NCI-H1436 treated with DMSO at 0.1 percent for 48 hours (cell line): Measurements from ENCODE around the gene CCDC69.
A peak's percentile ranks its signal among the peaks of the same experiment; 100 is the strongest.

ENCODE experiments used
- DNase-seq: peaks from one replicate; lab custom pipeline; 2025; lab: John Stamatoyannopoulos, UW

CCDC69 gene

DNA sequence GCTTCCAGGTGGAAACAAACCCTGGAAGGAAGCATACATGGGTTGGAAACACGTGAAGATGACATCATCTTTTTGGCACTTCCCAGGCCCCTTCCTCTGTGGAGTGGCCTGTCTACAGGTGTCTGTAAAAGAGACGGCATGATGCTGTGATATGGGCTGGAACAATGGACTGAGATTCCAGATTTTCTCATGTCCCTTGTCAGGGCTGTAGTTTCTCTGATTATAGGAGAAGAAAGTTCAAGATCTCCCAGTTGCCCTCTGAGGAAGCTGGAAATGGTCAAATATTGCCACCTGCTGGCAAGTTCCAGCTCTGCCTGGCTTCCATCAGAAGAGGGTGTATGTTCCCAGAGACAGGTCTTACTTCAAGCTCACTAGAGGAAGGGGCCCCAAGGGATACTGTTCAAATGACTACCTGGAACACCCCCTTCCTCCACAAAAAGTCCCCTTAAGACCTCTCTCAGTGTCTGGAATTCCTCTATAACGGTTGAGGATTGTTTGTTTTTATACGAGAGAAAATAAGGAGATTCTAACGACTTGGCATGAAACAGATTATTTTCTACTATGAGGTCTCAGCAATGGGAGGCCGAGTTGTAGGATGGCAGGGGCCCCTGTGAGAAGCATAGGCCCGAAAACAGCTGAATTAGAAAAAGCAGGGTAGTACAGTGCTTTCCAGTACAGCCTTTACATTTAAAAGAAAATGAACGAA is 59.1 kb downstream of the CCDC69 start:
- DNase-seq: peak; percentile 13

DNA sequence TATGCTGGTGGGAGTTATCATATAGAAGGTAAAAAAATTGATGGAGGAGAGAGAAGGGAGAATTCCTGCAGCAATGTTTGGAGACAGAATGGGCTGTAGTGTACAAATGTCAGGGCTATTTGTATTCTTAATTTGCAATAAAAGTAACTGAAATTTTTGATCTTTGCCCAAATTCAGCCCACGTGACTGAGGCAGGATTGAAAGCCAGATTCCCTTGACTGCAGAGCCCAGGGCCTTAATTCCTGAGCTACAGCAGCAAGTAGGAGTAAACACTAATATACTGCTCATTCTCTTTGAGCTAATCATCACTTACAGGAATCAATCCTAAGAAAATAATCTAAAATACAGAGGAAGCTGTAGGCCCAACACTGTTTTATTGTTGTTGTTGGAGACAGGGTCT is 61.1 kb downstream of the CCDC69 start:
- DNase-seq: no peak

DNA sequence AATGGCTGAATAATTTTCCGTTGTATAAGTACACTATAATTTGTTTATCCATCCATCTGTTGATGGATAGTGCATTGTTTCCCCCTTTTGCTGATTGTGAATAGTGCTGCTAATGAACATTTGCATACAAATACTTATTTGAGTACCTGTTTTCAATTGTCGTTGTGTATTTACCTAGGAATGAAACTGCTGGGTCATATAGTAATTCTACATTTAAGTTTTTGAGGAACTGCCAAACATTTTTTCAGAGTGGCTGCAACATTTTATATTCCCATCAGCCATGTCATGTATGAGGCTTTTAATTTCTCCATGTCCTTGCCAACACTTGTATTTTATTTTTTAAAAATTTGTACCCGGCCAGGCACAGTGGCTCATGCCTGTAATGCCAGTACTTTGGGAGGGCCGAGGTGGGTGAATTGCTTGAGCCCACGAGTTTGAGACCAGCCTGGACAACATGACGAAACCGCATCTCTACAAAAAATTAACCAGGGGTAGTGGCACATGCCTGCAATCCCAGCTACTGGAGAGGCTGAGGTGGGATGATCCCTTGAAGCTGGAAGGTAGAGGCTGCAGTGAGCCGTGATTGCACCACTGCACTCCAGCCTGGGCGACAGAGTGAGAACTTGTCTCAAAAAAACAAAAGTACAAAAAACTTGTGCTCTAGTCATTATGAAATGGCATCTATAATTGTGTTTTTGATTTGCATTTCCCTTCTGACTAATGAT is 64.1 kb downstream of the CCDC69 start:
- DNase-seq: no peak

DNA sequence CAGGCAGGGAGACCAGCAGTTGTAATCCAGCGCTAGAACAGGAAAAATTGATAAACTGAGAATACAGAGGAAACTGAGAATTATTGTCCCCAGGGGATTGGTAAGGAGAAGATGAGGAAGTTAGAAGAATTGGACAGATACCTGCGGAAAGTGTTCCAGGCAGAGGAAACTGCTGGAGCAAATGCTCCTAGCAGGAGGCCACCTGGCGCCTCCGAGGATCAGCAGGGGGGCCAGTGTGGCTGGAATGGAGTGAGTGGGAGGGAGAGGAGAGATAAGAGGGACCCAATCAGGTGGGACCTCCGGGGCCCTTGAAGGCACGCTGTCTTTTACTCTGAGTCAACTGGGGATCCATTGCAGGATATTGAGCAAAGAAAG is 65.6 kb downstream of the CCDC69 start:
- DNase-seq: no peak

DNA sequence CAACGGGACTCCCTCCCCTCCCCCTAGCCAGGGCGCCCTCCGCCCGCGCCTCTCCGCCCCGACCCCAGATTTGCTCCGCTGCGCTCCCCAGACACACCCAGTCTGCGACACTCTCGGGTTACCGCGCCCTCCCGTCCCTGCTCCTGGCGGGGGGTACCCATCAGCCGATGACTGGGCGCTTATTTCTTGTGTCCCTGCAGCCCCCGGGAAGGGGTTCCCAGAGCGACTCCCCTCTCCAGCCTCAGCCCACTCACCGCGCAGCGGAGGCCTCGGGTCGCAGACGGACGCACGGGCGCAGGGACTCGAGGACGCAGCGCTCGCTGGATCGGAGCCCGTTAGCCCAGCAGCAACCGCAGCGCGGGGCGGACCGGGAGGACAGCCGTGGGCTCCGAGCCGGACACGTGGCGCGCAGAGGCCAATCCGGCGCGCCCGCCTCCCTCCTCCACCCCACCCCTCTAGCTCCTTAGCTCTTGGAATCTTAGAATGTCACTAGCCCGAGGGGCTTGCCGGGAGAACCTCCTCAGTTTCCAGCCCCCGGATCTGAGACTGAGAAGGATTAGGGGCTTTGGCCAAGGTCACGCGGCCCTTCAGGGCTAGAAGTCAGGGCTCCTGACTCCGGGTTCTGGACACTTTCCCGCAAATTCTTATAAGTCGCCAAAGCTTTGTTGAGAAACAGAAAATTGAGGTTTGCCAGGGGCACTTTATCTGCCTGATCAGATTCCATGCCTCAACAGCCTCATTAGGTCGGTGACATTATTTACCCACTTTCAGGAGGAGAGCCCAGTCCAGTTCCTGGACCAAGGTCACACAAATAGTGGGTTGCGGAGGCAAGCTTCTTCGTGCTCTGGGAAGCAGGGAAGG is 66.2 kb downstream of the CCDC69 start, which contains the start of gene ANXA6:
Gene ANXA6, minus strand, starts transcription at position 354 of the 861 bp plus-strand sequence. CDS start 9,878 bp downstream, outside the sequence.
- peak; percentile 39 for DNase-seq

DNA sequence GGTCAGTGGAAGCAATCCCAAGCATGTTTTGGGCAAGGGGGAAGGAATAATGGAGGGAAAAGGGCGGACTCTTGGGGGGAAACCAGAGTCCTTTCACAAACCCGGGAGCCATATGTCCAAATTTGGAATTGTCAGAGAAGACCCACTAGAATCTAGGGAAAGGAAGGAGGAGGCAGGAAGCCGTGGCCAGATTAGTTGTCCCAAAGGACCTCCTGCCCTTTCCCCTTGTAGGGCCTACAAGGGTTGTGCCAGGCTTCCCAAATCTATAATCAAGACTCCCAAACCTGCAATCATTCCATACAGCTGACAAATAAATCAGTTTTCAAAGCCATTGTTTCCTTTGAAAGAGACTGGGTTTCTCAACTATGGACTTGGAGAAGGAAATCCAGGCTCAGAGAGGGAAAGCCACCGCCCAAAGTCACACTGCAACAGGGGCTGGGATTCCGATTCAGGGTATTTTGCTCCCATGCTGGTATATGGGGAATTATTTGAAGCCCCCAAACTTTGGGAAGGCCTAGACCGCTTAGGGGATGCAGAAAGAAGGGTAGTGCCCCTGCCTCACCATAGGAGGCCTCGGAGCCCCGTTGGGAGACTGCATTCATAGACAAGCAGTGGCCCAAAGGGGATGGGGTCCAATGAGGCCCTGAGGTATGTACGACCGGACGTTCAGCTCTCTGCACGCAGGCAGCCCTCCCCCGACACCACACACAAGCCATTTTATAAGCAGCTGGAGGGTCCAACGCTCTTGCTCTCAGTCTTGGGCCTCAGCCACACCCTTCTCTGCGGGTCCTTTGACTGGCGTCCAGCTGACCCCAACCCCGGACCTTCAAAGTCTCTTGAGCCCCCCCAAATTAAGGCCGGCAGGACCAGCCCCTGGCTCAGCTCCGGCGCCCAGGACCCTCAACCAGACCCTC is 67.1 kb downstream of the CCDC69 start:
- DNase-seq: no peak

DNA sequence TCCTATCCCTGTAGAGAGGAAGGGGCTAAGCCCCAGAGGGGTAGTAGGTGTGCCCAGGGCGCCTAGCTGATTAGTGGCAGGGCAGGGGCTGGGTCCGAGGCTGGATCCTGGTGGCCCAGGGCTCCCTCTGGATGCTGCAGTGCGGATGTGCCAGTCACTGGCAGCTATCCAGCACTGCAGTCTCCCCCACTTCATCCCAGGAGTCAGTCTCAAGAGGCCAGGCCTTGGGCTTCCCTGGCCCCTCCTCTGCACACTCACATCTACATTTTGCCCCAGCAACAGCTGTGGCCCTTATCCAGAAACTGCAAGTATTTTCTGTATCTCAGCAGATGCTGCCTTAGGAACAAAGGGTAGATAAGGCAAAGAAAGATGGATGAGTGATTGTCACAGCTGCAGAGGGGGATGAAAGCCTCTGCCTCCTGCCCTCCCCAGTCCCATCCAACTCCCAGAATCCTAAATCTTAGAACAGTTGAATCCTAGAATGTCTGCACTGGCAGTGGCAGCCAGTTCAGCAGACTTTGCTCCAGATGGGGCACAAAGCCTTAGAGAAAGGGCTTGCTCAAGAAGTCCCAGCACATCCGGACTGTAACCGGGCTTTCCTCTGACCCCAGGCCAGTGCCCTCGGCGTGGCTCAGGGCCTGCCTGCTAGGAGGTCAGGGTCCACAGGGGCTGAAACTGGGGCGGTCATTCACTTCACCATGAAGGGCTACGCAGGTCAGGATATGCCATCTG is 68.0 kb downstream of the CCDC69 start:
- no peak for DNase-seq

DNA sequence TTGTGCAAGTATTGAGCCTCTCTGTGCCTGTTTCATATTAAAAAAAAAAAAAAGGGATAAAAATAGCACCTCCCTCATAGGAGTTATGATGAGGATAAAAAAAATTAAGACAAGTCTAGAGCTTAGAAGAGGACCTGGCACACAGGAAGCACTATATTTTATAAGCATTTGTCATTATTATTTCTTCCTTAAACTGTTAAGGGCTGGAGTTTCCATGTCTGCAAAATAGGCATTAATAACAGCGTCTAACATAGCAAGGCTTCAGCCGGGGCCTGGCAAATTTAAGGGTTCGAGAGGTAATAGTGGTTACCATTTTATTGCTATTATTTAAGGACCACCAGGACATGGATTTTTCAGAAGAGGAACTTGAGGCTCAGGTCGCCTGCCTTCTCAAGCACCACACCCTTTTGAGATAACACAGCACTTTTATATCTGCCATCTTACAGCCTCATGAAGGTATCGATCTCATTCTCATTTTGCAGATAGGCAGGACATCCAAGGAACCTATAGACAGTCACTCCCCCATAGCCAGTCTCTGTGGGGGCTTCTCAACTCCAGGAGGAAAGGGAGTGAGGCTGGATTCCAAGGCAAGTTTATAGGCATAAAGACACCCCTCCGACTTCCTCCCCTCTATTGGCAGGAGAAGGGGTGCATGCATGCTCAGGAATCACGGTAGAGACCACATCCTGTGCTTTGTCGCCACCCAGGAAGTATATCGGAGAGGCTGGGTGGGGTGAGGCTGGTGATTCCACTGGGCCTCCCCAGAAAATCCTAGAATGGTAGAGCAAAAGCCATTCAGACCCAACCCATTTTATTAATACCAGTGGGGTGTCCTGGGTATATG is 68.7 kb downstream of the CCDC69 start:
- DNase-seq: no peak

DNA sequence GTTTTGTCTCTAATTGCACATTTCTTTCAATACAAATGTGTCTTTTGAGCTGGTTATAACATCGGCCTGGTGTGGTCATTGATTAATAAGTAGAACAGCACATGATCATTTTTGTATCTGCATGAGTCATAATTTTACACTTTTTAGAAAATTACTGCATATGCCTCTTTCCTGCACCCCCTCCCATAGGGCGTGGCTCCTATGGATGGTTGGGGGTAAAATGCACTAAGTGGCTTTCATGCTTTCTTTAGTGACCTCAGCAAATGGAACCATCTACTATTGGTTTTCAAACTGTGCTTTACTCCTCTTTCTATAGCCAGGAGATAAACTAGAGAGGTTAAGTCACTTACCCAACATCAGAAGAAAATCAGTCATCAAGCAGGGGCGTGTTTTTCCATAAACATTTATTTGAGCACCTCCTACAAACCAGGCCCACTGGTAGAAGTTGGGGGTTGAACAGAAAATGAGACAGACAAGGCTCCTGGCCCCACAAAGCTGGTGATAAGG is 70.1 kb downstream of the CCDC69 start:
- no peak for DNase-seq

DNA sequence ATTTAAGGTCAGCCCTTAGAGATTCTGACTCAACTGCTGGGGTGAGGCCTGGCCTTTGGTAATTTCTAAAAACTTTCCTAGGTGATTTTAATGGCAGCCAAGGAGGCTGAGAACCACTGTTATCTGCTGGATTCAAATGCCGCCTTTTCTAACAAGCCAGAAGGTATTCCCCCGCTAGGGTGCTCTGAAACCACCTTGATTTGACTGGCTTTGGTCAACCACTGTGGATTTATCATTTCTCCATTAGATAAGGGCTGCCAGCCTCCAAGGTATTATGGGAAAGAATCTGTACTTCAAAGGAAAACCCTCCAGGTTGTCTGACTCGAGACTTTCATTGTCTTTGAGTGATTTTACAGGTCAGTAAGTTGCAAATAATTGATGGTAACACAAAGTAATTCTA is 70.6 kb downstream of the CCDC69 start:
- DNase-seq: no peak

DNA sequence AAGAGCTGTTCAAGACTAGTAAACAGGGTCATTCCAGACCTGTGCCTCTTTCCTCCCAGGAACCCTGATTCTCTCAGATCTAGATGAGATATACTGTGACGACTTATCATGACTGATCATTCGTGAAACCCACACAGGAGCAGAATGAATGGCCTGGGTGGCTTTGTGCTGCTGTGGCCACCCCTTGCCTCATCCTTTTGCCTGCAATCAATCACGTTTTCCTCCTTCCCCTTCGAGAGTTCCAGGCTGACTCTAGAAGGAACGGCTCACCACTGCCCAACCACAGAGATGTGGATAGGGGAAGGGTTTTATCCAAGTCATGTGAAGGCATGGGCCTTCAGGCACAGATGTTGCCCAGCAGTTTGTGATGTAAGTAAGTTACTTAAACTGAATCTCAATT is 72.1 kb downstream of the CCDC69 start:
- DNase-seq: no peak

DNA sequence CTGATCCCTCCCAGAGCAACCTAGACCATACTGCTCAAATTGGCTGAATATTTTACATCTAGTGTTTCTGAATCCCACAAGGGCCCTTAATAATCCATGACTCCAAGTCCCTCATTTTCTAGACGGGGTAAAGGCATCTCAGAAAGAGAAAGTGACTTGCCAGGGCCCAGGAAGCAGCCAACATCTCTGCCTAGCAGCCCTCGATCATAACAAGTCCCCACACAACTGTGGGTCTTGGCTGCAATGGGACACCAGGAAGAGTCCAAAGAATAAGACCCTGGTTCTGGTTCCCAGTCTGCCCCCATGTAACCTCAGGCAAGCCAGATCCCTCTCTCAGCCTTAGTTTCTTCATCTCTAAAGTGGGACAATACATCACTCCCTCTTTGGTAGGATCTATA is 72.6 kb downstream of the CCDC69 start:
- DNase-seq: no peak

DNA sequence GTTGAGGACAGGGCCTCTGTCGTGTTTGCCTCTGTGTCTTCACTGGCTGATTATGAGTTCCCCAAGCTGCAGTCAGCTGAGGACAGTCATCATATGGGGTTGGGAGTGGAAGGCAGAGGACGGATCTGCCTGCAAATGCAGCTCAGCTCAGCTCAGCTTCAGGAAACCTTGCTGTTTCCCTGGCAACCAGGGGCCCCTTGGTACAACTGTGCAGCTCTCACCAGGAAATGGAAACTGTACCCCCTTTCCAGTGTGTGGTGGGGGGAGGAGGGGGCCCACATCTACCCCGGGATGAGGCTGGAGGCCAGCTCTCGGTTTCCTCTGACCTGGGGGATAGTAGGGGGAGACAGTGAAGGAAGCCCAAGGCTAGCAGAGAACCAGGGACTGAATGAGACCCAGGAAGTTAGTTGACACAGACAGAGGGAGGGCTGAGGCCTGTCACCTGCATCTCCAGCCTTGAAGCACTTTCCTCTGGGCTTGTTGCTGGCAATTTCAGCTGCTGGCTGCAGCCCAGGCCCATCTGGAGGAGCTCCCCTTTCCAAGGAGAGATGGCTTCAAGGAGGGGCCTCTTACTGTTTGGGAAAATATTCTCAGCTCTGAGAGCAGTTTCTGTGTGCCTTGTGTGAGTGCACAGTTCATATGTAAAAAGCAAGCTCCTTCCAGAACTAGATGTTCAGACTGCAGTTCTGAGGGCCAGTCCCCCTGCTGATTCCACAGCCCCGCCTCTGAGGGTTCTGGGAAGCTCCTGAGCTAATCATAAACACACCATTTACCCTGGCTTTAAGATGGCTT is 73.2 kb downstream of the CCDC69 start:
- DNase-seq: no peak

DNA sequence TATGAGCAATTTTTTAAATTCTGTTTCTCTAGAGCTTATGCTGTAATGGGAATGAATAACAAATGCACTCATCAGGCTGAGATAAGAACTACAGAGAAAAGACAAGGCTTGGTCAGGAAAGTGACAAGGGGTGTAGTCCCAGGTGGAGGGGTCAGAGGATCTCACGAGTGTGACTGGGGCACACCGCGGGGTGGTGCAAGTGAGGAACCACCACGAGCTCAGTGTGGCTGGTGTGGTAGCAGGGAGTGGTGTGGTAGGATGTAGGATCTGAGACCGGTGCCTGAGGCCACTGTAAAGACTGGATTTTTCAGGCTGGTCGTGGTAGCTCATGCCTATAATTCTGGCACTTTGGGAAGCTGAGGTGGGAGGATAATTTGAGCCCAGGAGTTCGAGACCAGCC is 75.3 kb downstream of the CCDC69 start:
- no peak for DNase-seq

DNA sequence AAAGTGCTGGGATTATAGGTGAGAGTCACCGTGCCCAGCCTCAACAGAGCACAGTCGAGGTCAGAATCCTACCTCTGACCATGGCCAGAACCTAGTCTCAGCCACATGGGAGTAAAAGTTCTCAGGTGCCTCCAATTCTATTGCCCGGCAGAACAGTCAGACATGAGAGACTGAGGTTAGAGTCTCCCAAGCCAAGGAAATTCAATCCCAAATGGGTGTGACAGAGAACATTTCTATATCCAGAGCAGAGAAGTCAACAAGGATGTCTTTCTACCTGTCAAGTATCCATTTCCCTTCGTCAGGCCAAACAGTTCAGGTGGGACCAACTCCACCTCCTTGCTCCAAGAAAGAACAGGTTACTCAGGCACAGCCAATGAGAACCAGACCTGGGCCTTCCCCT is 76.9 kb downstream of the CCDC69 start:
- DNase-seq: no peak

DNA sequence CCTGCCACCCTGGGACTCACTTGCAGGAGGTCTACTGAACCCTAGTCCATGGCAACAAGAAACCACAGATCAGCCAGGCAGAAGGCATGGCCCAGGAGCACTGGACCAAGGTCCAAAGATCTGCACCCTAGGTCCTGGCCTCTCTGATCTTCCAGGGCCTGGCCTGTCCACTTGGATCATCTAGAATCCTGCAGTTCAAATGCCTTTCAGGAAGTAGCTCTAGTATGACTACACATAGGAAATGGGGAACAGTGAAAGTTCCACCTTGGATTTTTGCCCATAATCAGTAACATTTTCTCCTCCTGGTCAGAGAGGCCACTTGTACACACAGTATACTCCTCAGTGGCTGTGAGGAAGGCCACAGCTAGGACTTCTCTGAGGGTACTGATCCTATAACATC is 77.8 kb downstream of the CCDC69 start:
- DNase-seq: no peak

DNA sequence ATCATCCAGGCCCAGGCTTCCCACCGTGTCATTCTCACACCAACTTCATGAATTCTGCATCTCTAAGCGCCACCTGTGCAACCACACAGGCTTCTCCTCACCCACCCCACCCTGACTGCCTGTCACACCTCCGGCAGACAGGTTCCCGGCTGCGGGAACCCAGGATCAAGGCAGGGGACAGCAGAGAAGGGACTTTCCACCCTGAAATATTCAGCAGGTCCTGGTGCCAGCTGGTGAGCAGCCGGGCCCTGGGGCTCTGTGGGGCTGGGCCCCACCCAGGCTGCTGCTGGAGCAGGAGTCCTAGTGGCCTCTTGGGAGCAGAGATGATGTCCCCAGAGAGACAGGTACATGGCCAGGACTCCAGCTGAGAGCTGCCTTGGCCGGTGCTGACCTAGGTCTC is 79.0 kb downstream of the CCDC69 start:
- DNase-seq: no peak

DNA sequence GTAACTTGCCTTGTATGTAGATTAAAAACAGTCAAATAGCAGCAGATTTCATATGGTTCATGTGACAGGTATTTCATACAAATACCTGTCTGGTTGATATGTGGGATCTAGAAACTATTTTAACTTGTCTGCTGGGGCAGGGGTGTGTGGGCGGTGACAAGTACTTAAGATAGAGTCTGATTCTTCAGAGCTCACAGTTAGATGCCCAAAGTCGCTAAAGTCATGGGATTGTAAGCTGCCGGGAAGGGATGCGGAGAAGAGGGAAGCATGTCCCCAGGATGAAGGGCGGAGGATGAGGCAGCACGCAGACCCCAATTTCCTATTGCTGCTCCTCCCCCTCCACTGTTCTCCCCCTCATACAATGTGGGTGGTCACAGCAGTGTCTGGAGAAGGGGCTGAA is 79.6 kb downstream of the CCDC69 start:
- no peak for DNase-seq

DNA sequence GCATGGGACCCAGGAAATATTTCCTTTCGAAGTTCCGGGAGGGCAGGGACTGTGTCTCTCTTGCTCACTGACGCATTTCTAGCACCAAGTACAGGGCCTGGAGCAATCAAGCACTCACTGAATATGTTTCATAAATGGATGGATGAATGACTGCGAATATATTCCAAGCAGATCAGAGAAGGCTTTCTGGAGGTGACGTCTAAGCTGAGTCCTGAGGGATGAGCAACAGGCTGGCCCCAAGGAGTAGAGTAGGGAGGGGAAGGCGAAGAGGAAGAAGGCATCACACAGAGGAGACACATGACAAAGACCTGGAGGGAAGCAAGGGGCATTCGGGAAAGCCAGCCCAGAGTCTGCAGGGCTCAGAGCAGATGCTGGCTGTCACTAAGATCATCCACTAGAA is 80.2 kb downstream of the CCDC69 start:
- no peak for DNase-seq
